GM18498 (cell line): Measurements from ENCODE around the gene INTS6.
A peak's percentile ranks its signal among the peaks of the same experiment; 100 is the strongest.

ENCODE experiments used
- ATAC-seq: cut with Tn5 transposase; IDR thresholded peaks from one replicate; pipeline ENCODE4 v1.9.1; 2021; ENCODE audit warnings: mild to moderate bottlenecking, moderate library complexity; ENCODE audit not compliant: unreplicated experiment

INTS6 gene

GRCh38 chr13:51355217-51355616 lies 97.6 kb downstream of the INTS6 start:
- no peak for ATAC-seq

- no peak for ATAC-seq
Measured at GRCh38 chr13:51349016-51349415, 103.8 kb downstream of the INTS6 start.

DNA sequence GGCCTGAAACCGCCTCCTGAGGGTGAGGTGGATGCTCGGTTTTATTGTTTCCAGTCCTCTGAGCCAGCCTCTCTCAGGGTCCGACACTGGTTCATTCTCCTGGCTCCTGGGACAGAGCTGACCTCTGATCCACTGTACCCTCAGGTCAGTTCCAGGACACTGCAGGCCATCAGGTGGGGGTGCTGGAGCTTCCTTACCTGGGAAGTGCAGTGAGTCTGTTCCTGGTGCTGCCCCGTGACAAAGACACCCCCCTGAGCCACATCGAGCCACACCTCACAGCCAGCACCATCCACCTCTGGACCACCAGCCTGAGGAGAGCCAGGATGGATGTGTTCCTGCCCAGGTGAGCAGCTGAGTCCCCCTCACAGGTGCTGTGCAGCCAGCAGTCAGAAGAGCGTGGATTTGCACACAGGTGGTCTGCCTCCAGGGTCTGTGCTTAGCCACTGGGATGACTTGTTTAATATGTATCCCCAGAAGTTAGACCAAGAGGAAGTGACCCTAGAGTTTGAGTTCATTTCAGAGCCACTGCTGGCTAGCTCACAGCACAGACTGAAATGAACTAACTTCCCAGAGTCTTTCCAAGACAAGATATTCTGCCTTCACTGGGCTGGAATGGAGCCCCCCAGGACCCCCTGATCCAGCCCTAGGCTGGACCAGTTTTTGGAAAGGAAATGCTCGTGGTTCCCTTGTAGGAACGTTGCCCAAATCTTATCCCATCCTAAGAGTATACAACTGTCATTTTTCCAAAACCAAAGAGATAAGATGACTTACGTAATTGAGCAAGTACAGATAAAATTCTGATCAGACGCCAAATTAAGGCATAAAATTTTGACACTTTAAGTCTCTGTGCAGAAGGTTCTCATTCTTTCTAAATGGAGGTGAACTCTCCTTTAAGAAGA lies 104.5 kb downstream of the INTS6 start:
- no peak for ATAC-seq

GRCh38 chr13:51347099-51347498 lies 105.7 kb downstream of the INTS6 start:
- no peak for ATAC-seq

DNA sequence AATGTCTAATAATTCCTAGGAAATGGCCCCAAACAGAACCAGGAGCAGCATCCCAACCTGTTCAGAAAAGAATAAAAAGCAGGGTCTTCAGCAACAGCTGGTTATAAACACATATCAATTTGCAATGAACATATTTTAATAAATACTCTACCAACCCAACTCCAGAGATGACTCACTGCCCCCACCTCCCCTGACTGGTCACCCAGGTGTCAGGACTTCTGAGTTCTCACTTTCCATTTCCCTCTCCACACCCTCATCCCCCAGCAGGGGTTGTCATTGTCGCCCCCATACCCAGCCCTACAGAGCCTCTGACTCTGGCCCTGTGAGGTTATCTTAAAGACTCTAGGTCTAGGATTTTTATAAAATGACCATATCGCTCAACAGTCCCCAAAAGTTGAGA lies 106.4 kb downstream of the INTS6 start:
- ATAC-seq, result no peak

GRCh38 chr13:51343475-51343874 lies 109.4 kb downstream of the INTS6 start:
- ATAC-seq, result no peak

- no peak for ATAC-seq
Measured at GRCh38 chr13:51342706-51343105, 110.1 kb downstream of the INTS6 start.

GRCh38 chr13:51341791-51342190 lies 111.0 kb downstream of the INTS6 start:
- ATAC-seq, result no peak

DNA sequence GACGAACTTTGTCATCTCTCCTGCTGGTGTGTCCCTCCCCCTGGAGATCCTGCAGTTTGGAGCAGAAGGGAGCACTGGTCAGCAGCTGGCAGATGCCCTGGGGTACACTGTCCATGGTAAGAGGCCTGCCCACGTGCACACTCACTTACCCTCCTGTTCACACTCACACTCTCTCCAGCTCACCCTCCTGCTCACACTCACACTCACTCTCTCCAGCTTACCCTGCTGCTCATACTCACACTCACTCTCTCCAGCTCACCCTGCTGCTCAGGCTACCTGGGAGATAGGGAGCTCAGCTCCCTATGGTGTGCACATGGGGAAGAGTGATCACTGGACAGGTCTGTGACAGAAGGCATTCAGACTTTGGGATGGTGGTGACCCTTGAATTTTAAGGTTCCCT lies 111.6 kb downstream of the INTS6 start:
- ATAC-seq, result no peak

DNA sequence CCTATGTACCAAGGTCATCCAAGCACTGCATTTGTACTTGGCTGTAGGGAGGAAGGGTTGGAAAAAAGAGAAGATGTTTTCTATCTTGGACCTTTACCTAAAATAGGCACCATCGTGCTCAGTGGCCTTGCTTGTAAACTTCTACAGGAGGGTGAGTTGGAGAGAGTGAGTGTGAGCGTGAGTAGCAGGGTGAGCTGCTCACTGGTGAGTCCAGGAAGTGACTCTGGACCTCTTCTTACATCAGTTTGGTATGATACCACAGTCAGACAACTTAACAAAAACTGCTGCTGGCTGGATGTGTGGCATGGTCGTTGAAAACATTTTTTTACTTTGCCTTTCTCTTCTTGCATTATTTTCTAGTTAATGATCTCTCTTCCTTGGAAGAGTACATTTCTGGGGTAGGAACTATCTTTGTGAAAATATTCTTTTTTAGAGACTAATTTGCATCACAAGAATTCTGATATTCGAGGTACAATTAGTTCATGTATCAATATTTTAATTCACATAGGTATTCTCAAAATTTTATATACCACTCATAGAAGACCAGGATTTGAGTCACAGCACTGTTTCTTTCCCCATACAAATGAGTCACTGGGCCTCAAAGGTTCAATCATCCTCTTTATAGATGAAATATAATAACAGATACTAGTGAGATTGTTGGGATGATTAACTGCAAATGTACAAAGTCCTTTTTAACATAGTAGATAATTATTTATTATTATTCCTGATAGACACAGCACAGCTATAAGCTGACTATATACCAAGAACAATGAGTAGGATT lies 112.7 kb downstream of the INTS6 start:
- ATAC-seq, result no peak

DNA sequence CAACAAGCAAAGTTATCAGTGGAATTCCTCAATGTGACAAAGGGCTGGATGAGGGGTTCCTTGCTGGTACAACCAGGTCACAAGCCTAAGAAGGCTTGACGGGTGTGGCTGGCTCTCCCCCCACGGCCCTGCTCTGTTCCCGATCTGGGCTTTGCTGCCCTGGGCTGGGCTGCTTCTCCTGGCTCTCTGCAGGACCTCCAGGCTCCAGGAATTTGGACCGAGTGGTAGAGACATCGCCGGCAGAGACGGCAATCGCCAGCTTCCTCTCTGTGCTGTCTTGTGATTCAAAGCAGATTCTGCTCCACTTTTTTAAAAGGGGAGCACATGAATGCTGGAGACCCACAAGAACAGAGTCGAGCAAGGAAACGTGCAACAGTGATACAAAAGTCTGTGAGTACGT lies 113.5 kb downstream of the INTS6 start, which contains the start of gene SERPINE3:
Gene SERPINE3, plus strand, starts transcription at position 338 of the 400 bp plus-strand sequence. CDS start 1,401 bp downstream, outside the sequence.
- ATAC-seq, result no peak

GRCh38 chr13:51336746-51337145 lies 116.1 kb downstream of the INTS6 start:
- ATAC-seq, result no peak

- ATAC-seq, result no peak
Measured at GRCh38 chr13:51333826-51334225, 119.0 kb downstream of the INTS6 start.

- no peak for ATAC-seq
Measured at GRCh38 chr13:51333421-51333820, 119.4 kb downstream of the INTS6 start.

GRCh38 chr13:51332566-51333361 lies 120.1 kb downstream of the INTS6 start:
- ATAC-seq, result no peak

DNA sequence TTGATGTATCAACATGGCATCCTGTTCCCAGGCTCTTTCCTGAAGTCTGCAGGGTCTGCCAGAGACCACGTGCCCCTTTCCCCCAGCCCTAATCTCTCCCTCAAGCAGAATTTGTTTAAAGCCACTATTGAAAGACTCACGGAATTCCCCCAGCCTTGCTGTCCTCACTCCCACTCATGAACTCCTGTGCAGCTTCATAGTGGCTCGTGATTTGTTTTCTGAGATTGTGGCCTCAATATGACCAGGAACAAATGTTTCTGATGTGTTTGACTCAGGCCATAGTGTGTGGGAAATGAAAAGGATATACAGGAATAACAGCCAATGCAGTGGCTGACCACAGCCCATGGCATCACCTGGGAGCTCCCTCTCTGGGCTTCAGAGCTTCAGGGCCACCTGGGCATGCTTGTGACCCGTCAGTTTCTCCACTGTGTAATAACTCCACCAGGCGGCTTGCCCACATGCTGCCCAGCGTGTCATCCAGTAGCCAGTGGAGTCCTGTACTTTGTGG lies 121.4 kb downstream of the INTS6 start:
- peak; percentile 48 for ATAC-seq

- peak; percentile 50 for ATAC-seq
Measured at GRCh38 chr13:51330791-51331190, 122.0 kb downstream of the INTS6 start.

GRCh38 chr13:51329606-51330005 lies 123.2 kb downstream of the INTS6 start:
- ATAC-seq, result no peak

- no peak for ATAC-seq
Measured at GRCh38 chr13:51328488-51328887, 124.3 kb downstream of the INTS6 start.

GRCh38 chr13:51327961-51328360 lies 124.9 kb downstream of the INTS6 start:
- ATAC-seq, result no peak

DNA sequence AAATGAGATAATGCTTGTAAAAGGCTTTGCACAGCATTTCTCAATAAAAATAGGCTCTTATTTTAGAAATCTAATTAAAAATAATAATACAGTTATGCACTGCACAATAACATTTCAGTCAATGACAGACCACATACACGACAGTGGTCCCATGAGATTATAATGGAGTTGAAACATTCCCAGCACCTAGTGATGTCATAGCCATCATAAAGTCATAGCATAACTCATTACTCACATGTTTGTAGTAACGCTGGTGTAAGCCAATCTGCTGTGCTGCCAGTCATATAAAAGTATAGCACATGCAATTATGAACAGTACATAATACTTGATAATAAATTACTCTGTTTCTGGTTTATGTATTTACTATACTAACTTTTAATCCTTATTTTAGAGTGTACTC lies 126.1 kb downstream of the INTS6 start:
- no peak for ATAC-seq
